HG02642 (cell line): ENCODE data around the gene LRP1B.

Experiments
- ATAC-seq: cut with Tn5 transposase; IDR thresholded peaks from one replicate; pipeline ENCODE4 v1.9.1; 2021; ENCODE audit warnings: mild to moderate bottlenecking; ENCODE audit not compliant: unreplicated experiment, poor library complexity

LRP1B gene

DNA sequence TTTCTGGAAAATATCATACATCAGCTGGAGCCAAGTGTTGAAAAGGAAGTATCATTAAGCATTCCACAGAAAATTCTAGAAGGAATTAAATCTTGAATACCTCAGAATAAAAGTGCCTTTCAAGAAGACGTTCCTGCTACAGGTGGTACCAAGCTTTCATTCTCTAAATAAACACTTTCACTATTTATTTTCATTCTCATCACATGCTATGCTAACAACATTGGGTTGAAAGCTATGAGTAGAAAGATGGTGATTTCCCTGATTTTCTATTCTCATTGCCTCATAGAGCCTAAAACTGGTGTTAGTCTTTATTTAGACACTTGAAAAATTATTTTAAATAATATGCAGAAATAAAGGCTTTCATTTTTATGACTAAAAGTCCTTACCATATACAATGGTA lies 324.7 kb downstream of the LRP1B start:
- no peak for ATAC-seq

DNA sequence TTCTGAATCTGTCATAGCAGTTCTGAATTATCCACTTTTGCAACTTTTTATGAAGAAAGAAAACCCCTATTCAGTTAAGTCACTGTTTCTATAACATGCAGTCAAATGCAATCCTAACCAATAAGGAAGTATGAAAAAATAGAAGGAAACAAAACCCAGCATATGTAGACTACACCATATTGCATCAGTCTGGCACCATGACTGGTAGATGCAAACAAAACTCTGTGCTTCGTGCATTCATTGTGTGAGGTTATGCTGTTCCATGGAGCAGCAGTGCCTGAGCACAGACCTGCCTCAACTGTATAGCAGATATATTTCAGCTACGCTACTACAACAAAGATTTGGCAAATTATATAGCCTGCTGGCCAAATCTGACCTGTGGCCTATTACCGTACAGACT lies 325.5 kb downstream of the LRP1B start:
- no peak for ATAC-seq

DNA sequence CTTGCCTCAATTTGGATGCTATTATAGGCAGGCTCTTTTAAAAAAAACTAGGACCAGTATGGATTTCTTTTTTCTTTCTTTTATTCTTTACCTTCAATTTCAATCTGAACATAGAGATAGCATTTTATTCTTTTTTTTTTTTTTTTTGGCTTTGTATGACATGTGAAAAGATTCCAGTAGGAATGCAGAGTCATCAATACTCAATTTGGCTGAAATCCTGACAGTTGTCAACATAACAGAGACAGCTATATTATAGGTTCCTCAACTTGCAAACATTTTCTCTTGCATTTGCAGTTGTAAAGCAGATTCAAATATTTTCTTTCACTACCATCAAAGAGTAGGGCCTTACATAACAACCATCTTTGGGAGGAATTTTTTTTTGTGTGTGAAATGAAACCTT lies 334.4 kb downstream of the LRP1B start:
- no peak for ATAC-seq

DNA sequence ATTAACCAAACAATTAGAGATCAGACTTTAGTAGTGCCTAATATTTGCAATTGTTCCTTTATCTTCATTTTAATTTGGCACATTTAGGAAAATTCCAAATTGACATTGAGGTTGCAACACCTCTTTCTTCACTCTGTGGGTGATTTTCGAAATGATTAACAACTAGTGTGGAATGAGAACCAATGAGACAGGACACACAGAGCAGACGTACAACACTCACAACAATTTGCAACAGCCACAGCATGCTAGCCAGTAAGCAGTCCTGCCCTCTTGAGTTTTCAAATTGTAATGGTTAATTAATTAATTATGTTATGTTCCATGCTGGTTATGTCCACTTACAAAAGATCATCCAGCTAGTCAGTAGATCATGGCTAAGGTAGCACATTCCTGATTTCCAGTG lies 339.3 kb downstream of the LRP1B start:
- ATAC-seq: no peak

DNA sequence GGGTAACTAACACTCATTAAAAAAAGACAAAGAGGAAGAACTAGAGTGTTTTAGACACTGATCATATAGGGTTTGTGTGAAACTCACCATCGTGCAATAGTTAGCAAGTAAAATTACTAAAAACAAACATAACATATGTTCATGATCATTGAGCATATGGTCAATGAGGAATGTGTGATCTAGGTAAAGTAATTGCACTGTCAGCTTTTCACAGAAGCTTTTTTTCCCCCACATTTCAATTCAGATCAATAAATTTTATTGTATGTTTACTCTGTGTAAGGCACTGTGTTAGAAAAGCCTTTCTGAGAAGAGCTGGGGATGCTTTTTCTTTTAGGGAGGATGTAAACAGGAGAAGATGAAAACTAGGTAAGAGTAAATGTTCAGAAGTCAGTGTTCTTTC lies 348.2 kb downstream of the LRP1B start:
- no peak for ATAC-seq

DNA sequence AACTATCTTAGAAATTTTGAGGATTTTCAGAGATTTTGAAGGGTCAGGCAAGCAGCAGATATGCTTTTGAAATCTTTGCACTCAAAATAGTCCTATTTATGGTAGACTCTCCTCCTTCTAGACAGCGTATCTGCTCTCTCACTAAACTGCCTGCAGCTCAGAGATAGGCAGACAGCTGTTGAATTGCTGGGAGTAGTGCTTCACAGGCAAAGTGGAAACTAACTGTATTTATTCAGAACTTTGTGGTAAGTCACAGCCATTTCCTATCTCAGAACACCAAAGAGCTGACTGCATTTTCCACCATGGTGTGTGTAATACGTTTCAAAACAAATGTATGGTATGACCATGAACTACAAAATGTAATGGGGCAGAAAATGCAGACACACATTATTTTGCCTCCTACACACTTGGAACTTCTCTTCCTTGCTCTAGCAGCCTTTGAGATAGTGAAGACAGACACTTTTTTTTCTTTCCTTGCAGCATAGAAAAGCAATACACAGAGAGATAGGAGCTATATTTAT lies 352.4 kb downstream of the LRP1B start:
- no peak for ATAC-seq

DNA sequence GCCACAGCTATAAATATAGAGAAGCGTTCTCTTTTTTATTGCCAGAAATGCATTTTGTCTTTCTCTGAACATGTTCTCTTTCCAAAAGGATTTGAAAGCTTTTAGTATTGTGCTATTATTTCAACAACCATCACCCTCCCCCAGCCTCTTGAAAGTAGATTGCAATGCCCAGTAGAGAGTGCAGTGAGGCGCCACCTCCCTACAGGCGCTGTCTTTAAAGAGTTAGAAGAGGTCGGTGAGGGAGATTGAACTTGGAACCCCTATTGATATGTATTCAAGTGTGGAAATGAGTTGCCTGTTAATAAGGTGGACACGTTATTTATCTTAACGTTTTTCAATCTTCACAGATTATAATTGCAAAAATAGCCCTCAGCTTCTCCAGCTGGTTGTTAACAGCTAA lies 360.3 kb downstream of the LRP1B start:
- ATAC-seq: no peak

DNA sequence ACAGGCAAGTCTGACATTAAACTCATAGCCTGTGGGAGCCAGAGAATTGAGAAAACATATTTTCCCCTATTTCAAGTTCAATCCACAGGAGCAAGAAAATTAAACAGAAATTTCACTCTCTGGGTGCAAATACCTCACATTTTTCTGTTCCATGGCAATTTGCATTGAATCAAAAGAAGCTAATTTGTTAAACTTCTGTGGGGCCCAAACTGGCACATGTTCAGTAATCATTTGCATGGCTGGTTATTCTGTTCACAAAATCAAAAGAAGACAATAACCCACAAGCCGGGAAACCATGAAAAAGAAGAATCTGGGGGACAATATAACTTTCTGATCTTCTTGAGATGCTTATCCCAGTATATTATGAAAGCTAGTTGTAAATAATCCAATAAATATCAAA lies 363.1 kb downstream of the LRP1B start:
- ATAC-seq: no peak

DNA sequence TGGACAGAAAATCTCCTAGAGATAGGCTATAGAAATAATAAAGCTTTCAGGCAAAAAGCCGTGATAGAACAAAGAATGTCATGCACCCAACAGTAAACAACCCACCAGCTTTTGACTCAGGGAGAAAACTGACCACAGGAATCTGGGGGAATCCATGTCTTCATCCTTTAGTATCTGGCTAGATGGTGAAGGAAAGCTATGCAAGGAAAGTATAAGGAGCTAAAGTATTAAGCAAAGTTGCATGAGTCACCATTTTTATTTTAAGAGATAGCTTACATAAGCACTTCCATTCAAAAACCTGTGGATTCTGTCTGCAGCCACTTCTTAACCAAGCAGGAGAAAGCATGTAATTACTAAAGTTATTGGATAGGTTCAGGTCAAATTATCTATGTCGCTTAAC lies 363.8 kb downstream of the LRP1B start:
- no peak for ATAC-seq

DNA sequence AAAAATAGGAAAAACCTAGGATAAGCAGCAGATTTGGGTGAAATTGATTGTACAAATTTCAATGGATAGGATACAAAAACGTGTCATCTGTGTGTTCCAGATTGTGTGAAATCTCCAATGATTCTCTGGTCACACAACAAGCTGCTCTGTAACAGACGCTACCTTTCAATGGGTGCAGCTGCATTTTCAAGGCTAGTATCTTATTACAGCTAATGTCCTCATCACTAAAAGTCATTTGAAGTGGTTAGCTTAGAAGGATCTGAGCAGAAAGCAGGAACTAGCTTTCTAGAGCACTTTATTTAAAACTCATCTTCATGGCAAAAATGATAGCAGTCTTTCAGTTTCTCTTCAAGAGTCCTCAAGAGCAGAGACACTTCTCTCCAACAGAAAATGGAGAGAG lies 364.6 kb downstream of the LRP1B start:
- no peak for ATAC-seq

DNA sequence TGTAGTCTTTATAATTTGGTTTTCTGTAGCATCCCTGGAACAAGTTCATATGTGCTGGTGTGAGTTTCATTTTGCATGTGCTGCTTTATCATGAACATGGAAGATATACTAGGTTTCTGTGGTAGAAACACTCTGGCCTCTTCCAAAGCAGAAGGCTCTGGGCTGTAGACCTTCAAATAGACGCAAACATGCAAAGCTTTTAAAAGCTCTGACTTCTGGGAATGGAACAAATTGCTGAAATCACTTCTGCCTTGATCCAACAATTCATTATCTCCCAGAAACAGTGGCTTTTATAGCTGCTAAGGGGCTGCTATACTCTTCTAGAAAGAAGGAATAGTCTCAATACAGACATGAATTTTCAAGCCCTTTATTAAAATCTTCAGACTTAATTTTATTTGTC lies 382.2 kb downstream of the LRP1B start:
- ATAC-seq: no peak

DNA sequence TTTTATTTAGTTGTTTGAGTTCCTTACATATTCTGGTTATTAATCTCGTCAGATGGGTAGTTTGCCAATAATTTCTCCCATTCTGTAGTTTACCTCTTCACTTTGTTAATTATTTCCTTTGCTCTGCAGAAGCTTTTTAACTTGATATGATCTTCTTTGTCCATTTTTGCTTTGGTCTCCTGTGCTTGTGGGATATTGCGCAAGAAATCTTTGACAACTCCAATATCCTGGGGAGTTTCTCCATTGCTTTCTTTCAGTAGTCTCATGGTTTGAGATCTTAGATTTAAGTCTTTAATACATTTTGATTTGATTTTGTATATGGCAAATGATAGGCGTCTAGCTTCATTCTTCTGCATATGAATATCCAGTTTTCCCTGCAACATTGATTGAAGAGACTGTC lies 389.2 kb downstream of the LRP1B start:
- no peak for ATAC-seq

DNA sequence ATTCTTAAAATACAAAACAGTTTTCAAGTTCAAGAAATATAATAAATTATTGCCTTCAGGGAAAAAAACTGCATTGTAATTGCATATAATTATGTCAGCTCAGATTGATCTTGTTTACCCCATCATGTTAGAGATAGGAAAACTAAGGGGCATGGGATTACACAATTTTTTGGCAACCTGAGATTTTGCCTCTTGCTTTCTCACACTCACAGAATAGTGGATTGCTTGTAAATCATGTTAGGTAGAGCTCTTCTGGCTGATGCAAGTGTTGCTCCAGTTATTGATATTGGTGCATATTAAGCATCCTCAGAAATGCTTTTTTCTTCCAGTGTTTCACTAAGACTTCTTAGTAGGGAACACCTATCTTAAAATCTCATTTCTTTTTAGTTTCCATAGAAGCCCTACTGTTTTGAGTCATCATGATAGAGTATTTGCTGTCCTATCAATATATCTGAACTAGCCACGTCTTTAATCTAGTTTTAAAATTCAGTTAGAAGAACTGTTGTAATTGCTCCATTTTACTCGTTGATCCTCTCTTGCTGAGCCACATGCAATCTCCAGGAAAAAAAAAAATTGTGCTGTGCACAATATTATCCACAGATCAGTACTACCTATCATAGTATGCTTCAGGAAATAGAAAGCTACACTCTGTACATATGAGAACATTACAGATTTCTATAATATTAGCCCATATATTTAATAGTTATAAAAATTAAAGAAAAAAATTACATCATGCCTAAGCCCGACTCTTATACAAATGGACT lies 393.1 kb downstream of the LRP1B start:
- no peak for ATAC-seq

DNA sequence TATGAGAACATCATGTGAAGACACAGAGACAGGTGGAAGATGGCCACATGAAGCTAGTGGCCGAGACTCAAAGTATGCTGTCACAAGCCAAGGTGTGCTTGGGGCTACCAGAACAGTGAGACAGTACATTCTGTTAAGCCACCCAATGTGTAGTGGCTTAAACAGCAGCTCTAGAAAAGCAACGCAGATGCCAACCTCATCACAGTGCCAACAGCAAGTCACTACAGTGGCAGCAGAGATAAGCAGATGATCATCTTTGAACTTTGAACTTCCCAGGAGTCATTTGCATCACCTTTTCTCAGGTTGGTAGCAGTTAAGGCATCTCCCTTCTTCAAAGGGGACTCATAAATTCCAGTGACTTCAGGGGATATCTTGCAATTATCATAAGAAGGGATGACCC lies 394.4 kb downstream of the LRP1B start:
- ATAC-seq: no peak

DNA sequence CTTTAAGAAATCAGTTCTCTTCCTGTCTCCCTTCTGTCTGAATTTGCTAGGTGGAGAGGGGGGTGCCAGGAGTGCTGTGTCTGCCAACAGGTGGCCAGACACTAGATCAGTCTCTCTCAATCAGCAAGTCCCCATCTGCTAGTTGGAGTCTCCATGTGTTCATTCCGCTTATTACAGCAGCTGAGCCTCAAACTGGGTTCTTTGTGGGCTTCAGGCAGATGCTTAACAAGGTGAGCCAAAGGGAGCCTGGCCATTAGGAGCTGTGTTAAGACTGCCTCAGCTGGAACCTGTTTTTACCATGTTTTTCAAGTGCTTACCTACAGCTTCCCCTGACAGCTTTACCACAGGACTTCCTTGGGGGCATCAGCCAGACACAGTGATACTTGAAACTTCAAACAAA lies 401.9 kb downstream of the LRP1B start:
- no peak for ATAC-seq

DNA sequence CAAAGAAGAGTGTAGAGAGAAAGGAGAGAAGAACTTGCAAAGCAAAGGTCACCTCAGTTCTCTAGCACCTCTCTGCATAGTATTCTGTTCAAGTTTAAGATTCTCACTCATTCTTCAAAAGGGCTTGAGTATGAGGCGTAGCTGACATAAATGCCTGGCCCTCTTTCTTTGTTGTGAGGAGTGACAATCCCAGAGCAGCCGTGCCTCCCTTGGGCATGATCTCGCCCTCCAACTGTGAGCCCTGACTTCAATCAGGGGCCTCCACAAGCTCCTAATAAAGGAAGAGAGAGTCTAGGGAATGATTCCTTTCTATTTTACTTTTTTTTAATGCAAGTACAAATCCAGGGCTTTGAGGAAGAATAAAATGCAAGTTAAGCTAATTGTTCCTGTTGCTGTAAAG lies 402.7 kb downstream of the LRP1B start:
- no peak for ATAC-seq

DNA sequence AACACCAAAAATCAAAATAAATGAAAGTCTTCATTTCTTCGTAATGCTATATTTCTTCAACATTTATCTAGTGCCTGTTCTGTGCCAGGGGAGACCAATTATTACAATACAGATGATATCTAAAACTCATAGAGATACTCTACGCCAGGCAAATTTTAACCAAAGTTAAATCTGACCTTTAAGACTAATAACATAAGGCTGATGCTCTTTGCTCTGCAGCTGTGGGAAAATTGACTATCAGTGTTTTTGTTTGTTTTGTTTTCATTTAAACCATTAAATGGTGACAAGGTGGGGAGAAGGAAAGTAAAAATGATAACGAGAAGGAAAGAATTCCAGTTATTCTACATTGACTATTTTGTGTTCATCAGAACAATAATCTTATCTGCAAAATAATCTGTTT lies 406.4 kb downstream of the LRP1B start:
- ATAC-seq: no peak

DNA sequence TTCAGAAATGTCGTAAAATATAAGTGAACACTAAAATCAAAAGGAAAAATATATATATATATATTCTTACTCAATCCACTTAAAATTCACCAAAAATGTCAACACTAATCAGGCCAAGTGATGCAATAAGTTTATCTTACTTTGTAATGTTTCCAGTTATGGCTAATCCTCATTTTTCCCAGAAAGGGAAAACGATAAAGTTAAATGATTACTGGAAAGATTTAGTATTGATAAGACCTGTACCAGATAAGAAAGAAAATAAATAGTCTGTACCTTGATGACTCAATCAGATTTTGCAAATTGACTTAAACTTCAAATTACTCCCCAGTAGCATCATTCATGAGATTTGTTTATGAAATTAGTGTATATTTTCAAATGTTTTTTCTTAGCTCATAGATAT lies 407.0 kb downstream of the LRP1B start:
- ATAC-seq: no peak

DNA sequence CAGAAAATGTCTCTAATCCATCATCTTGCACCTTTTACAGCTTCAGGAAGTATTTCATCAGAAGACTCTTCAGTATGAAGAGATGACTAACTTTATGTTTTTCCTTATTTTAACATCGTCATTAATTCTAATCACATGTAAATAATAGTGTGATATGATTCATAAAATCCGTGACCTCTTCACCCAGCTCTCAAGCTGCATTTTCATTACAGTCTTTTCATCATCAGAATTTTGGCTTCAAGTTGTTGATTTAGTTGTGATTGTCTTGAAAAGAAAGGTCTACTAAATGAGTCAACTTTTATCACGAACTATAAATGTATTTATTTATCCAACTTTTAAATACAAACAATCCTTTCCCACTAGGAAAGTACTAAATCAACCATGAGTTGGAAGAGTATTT lies 410.3 kb downstream of the LRP1B start:
- ATAC-seq: no peak

DNA sequence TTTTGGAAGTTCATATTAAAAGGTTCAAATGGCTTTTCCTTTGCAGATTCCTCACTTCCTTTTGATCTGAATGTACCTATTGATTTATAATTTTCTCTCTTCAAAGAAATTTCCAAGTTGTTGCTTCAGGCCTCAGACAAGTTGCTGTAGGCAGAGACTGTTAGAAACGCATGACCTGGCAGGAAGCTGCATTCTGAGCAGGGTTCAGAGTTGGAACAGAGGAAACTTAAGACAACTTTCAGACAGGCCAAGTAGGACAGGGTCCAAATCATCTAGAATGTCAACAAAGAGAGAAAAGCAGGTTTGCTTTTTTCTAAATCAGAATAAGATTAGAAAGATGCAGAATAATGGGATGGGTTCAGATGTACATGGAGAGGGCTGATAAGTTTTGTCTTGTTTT lies 416.3 kb downstream of the LRP1B start:
- ATAC-seq: no peak

DNA sequence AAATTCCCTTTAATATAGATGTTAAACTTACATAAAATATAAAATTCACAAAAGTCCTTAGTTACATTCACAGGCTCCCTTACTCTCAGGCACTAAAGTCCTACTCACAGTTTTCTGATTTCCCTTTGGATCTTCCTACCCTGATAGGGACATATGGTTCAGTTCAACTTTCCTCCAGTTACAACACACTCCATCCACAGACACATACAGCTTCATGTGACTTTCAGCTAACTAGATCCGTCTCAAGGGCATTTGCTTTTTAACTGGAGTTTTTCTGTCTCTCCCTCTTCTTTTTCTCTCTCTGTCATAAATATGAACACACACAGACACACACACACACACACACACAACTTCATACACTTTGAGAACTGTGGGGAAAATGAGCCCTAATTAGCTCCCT lies 419.2 kb downstream of the LRP1B start:
- no peak for ATAC-seq

DNA sequence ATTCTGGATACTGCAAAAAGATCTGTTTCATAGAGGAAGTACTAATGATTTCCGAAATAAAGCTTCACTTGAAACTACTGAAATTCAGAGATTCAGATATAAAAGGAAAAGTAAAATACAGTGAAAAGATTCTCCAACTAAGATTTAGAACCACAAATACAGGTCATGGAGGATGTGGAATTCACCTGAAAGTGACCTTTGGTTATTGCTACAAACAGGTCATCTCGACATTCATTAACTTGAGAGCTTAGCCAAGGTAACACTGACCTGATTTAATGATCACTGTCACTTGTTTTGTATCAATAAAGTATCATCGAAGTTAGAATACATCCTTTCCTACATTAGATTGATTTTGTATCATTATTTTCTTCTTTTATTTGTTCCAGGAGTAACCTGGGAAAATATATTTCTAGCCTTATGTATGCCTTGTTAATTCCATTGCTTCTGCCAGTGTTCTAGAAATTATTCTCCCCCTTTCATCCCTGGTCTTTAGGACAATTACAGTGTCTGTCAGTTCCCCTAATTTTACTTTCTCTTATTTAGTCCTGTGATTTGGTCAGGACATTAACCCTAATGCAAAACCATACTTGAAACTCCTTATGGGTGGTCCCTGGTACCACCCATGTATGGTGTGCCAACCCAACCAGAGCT lies 420.1 kb downstream of the LRP1B start:
- no peak for ATAC-seq
